ENCODE results near the gene DMRTA2. TPM values are rescaled to one million over a fixed set of nuclear protein-coding genes. Genes with fewer than 3 reads are reported as not detected.

DMRTA2 gene
- total RNA-seq, 1 donor from 2014 or later: not detected

- no peaks in the 10 kb centered on the region for H3K27me3 ChIP-seq (ENCODE audit: control insufficient read depth, insufficient read depth, low read length)
- H3K36me3 ChIP-seq (ENCODE audit: control insufficient read depth, insufficient read depth, low read length): no peaks in the 10 kb centered on the region
- no peak for TF ChIP-seq CTCF (IDR thresholded peaks at IDR 0.05; ENCODE audit: insufficient read depth, low read length, poor library complexity, severe bottlenecking)
- no peak for DNase-seq (ENCODE audit: low read depth)
- H3K4me3 ChIP-seq (ENCODE audit: low read depth, low read length): no peak overlapping the region
Observed at GRCh38 chr1:50378770-50379169, 44.5 kb downstream of the DMRTA2 start.

- no peak overlapping the region for H3K4me3 ChIP-seq (ENCODE audit: low read depth, low read length)
- no peak for TF ChIP-seq CTCF (IDR thresholded peaks at IDR 0.05; ENCODE audit: insufficient read depth, low read length, poor library complexity, severe bottlenecking)
- H3K27me3 ChIP-seq (ENCODE audit: control insufficient read depth, insufficient read depth, low read length): no peaks in the 10 kb centered on the region
- DNase-seq (ENCODE audit: low read depth): no peak
- no peaks in the 10 kb centered on the region for H3K36me3 ChIP-seq (ENCODE audit: control insufficient read depth, insufficient read depth, low read length)
Observed at GRCh38 chr1:50373532-50373931, 49.7 kb downstream of the DMRTA2 start.

GRCh38 chr1:50371749-50372148 lies 51.5 kb downstream of the DMRTA2 start:
- no peak overlapping the region for H3K4me3 ChIP-seq (ENCODE audit: low read depth, low read length)
- H3K36me3 ChIP-seq (ENCODE audit: control insufficient read depth, insufficient read depth, low read length): no peaks in the 10 kb centered on the region
- no peak for TF ChIP-seq CTCF (IDR thresholded peaks at IDR 0.05; ENCODE audit: insufficient read depth, low read length, poor library complexity, severe bottlenecking)
- no peak for DNase-seq (ENCODE audit: low read depth)
- H3K27me3 ChIP-seq (ENCODE audit: control insufficient read depth, insufficient read depth, low read length): peaks cover 10% of the 10 kb centered on the region

- TF ChIP-seq CTCF (IDR thresholded peaks at IDR 0.05; ENCODE audit: insufficient read depth, low read length, poor library complexity, severe bottlenecking): no peak
- Histone ChIP-seq H3K36me3 (ENCODE audit: control insufficient read depth, insufficient read depth, low read length) (no peaks in the 10 kb centered on the region), H3K27me3 (ENCODE audit: control insufficient read depth, insufficient read depth, low read length) (peaks cover 10% of the 10 kb centered on the region), H3K4me3 (ENCODE audit: low read depth, low read length) (no peak overlapping the region)
- no peak for DNase-seq (ENCODE audit: low read depth)
Observed at GRCh38 chr1:50369830-50370229, 53.4 kb downstream of the DMRTA2 start.

GRCh38 chr1:50369008-50369634 lies 54.1 kb downstream of the DMRTA2 start:
- no peaks in the 10 kb centered on the region for H3K36me3 ChIP-seq (ENCODE audit: control insufficient read depth, insufficient read depth, low read length)
- H3K4me3 ChIP-seq (ENCODE audit: low read depth, low read length): no peak overlapping the region
- peaks cover 10% of the 10 kb centered on the region for H3K27me3 ChIP-seq (ENCODE audit: control insufficient read depth, insufficient read depth, low read length)
- TF ChIP-seq CTCF (IDR thresholded peaks at IDR 0.05; ENCODE audit: insufficient read depth, low read length, poor library complexity, severe bottlenecking): no peak
- DNase-seq (ENCODE audit: low read depth): no peak

Data from kidney epithelial cell (primary cell).